ENCODE measurements around the gene MIOX. TPM values are rescaled to one million over a fixed set of nuclear protein-coding genes. Genes with fewer than 3 reads are reported as not detected.
A peak's percentile ranks its signal among the peaks of the same experiment; 100 is the strongest.

MIOX gene
- total RNA-seq, 3 donors from 2014 or later = 0.30 TPM; not detected in 2

DNA sequence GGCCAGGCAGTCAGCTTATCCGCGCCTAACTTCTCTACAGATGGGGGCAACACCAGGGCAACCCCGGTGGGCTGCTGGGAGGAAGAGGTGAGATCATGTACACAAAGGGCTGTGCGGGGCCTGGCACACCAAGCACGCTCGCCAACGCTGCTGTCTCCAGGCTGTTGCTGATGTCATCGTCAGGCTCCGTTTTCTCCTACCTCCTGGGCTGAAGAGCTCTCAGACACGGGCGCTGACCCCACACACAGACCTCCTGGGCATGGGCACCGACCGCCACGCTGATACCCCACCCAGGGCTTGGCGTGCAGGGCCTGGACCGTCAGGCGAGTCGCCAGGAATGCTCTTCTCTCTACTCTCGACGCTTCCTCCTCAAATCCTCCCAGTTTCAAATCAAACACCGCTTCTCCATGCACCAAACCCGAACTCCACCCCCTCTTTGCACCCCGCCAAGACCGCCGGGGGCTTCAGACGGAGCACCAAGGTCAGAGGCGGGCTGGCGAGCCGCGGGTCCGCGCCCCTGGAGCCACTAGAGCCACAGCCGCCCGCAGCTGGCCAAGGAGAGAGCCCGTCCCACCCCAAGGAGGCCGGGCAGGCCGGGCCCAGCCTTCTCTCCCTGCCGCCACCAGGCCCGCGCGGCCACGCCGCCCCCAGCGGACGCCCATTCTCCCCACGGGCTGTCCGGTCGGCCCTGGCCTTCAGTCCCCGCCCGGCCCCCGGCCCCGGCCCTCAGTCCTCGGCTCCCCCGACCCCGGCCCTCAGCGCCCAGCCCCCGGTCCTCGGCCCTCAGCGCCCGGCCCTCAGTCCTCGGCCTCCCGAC lies 12.6 kb upstream of the MIOX start:
- no peaks in the 10 kb centered on the region for H3K27me3 Mint-ChIP-seq (ENCODE audit: low read depth)
- peaks cover 5% of the 10 kb centered on the region for H3K36me3 Mint-ChIP-seq (ENCODE audit: insufficient read depth)
- H3K9me3 Mint-ChIP-seq = no peaks in the 10 kb centered on the region
- H3K4me1 Mint-ChIP-seq (ENCODE audit: low read depth) = peaks cover 53% of the 10 kb centered on the region
- peak; percentile 11 to 13 for ATAC-seq
- peak overlapping the region; percentile 92 for H3K4me3 Mint-ChIP-seq
- DNase-seq = no peak

- Mint-ChIP-seq H3K4me1 (ENCODE audit: low read depth) (peaks cover 44% of the 10 kb centered on the region), H3K4me3 (peak within 1 kb of the TSS; percentile 92), H3K9me3 (no peaks in the 10 kb centered on the region), H3K27me3 (ENCODE audit: low read depth) (peaks cover 2% of the 10 kb centered on the region), H3K36me3 (ENCODE audit: insufficient read depth) (peaks cover 5% of the 10 kb centered on the region)
- peak; percentile 82 for DNase-seq
- ATAC-seq = peak; percentile 84 to 85
Measured at GRCh38 chr22:50474710-50475651, 11.7 kb upstream of the MIOX start, which contains the start of gene SBF1. Gene SBF1, minus strand, starts transcription at chr22:50475035. Its CDS starts 195 bp downstream, at chr22:50474840.

DNA sequence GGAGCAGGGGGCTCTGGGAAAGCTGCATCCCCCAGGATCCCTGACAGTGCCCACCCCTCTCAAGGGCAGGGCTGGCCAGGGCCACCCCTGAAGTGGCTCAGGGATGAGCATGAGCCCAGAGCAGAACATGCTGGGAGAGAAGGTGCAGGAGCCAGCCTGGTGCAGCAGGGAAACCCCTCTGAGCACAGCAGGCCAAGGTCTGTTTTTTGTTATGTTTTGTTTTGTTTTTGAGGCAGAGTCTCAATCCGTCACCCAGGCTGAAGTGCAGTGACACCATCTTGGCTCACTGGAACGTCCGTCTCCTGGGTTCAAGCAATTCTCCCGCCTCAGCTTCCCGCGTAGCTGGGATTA lies 11.0 kb upstream of the MIOX start:
- Mint-ChIP-seq H3K4me1 (ENCODE audit: low read depth) (peaks cover 38% of the 10 kb centered on the region), H3K36me3 (ENCODE audit: insufficient read depth) (peaks cover 5% of the 10 kb centered on the region), H3K4me3 (peak overlapping the region; percentile 75), H3K27me3 (ENCODE audit: low read depth) (peaks cover 5% of the 10 kb centered on the region), H3K9me3 (no peaks in the 10 kb centered on the region)
- no peak for ATAC-seq
- DNase-seq = no peak

DNA sequence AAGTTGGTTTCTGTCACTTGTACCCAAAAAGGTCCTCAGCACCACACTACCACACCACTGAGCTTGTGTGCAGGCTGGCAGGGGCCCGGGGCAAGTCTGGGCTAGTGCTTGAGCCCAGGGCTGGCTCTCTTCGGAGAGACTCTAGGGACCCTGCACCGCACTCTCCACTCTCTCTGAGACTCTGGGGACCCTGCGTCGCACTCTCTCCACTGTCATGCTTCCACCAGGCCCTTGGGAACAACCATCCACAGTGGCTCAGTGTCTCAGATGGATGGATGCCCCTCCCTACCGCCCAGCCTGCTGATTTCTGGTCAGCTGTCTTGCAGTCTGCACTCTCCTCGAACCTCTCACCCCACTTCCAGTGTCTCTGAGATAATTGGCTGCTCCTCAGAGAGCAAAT lies 9.8 kb upstream of the MIOX start:
- ATAC-seq = no peak
- Mint-ChIP-seq H3K27me3 (ENCODE audit: low read depth) (peaks cover 5% of the 10 kb centered on the region), H3K9me3 (no peaks in the 10 kb centered on the region), H3K4me1 (ENCODE audit: low read depth) (peaks cover 25% of the 10 kb centered on the region), H3K4me3 (peak overlapping the region; percentile 49), H3K36me3 (ENCODE audit: insufficient read depth) (peaks cover 5% of the 10 kb centered on the region)
- DNase-seq = no peak

- DNase-seq (no peak), ATAC-seq (no peak)
- Mint-ChIP-seq H3K27me3 (ENCODE audit: low read depth) (peaks cover 5% of the 10 kb centered on the region), H3K4me1 (ENCODE audit: low read depth) (peaks cover 15% of the 10 kb centered on the region), H3K4me3 (no peak overlapping the region), H3K9me3 (no peaks in the 10 kb centered on the region), H3K36me3 (ENCODE audit: insufficient read depth) (peaks cover 5% of the 10 kb centered on the region)
Measured at GRCh38 chr22:50477923-50478322, 8.7 kb upstream of the MIOX start.

DNA sequence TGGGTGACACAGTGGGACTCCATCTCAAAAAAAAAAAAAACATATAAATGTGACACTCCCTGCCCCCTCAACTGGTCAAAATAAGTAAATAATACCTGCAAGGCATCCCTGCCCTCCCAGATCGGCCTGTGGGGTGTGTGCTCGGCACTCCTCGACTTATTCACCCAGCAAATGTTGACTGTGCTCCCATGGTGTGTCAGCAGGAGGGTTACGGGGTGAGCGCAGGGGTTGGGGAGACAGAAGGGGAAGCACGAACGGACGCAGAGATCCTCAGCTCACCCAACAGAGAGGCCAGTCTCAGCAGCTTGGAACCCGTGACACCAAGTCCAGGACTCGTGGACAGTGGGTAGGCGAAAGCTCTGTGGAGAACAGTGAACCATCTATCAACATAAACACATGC lies 6.9 kb upstream of the MIOX start:
- H3K36me3 Mint-ChIP-seq (ENCODE audit: insufficient read depth) = no peaks in the 10 kb centered on the region
- H3K4me3 Mint-ChIP-seq = peak overlapping the region; percentile 68
- ATAC-seq = no peak

DNA sequence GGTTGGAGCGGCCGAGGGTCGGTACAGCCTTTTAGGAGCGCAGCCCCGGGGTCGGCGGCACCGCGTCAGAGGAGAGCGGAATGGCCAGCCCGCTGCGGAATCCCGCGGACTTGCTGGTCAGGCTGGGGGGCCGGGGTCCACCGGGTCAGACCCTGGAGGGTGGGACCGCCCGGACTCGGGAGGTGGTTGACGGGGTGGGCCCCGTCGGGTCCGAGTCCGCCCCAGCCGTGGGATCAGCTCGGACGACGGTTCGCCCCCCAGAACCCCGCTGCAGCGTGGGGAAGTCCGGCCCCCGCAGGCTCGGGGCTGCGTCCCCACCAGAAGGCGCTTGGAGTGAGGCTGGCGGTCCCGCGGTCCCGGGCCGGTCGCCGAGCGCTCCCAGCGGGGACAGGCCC lies 5.6 kb upstream of the MIOX start:
- ATAC-seq (no peak), DNase-seq (no peak)
- Mint-ChIP-seq H3K4me3 (peak overlapping the region; percentile 68), H3K36me3 (ENCODE audit: insufficient read depth) (no peaks in the 10 kb centered on the region), H3K4me1 (ENCODE audit: low read depth) (peaks cover 2% of the 10 kb centered on the region), H3K27me3 (ENCODE audit: low read depth) (peaks cover 5% of the 10 kb centered on the region), H3K9me3 (no peaks in the 10 kb centered on the region)

More for the DNA sequence above, 6.9 kb upstream of the MIOX start:
- Mint-ChIP-seq H3K9me3 (no peaks in the 10 kb centered on the region), H3K27me3 (ENCODE audit: low read depth) (peaks cover 5% of the 10 kb centered on the region), H3K4me1 (ENCODE audit: low read depth) (peaks cover 2% of the 10 kb centered on the region)
- DNase-seq = no peak

GRCh38 chr22:50481440-50482106 lies 5.1 kb upstream of the MIOX start, which contains the start of gene ADM2:
Gene ADM2, plus strand, starts transcription at chr22:50481543. Its CDS starts 305 bp downstream, at chr22:50481848.
- peak; percentile 61 for DNase-seq
- peak within 1 kb of the TSS; percentile 78 for H3K4me3 Mint-ChIP-seq
- peaks cover 6% of the 10 kb centered on the region for H3K27me3 Mint-ChIP-seq (ENCODE audit: low read depth)
- H3K4me1 Mint-ChIP-seq (ENCODE audit: low read depth) = peaks cover 2% of the 10 kb centered on the region
- ATAC-seq = peak; percentile 84 to 87
- H3K9me3 Mint-ChIP-seq = no peaks in the 10 kb centered on the region
- H3K36me3 Mint-ChIP-seq (ENCODE audit: insufficient read depth) = no peaks in the 10 kb centered on the region

DNA sequence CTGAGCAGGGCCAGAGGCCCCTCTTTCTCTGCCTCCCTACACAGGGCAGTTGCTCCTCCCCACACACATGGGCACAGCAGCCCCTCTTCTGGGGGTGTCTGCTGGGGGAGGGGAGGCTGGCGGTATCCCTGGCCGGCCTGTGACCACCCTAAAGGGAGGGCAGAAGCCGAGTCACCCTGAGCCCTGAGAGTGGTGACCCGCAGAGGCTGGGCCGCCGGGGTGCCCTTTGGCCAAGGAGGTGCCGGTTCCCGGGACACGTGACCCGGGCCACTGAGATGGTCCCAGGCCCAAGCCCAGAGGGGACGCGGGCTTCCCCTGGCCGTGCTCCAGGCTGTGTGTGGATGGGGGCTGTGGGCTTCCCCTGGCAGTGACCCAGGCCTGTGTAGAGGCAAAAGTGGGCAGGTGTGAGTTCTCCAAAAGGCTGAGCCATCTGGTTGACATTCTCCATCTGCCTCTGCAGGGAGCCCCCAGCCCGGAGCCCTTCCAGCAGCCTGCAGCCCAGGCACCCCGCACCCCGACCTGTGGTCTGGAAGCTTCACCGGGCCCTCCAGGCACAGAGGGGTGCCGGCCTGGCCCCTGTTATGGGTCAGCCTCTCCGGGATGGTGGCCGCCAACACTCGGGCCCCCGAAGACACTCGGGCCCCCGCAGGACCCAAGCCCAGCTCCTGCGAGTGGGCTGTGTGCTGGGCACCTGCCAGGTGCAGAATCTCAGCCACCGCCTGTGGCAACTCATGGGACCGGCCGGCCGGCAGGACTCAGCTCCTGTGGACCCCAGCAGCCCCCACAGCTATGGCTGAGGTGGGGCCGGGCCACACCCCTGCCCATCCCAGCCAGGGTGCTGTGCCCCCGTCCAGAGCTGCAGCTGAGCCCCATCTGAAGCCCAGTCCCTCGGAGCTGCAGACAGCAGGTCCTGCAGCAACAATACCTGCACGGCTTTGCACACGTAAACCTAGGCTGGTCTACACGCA lies 4.3 kb upstream of the MIOX start:
- Mint-ChIP-seq H3K36me3 (ENCODE audit: insufficient read depth) (no peaks in the 10 kb centered on the region), H3K9me3 (no peaks in the 10 kb centered on the region), H3K4me1 (ENCODE audit: low read depth) (peaks cover 2% of the 10 kb centered on the region), H3K4me3 (peak overlapping the region; percentile 78), H3K27me3 (ENCODE audit: low read depth) (peaks cover 6% of the 10 kb centered on the region)
- ATAC-seq = peak in 1 of 2 donors; percentile 2
- DNase-seq = no peak

GRCh38 chr22:50483106-50483505 lies 3.6 kb upstream of the MIOX start:
- peaks cover 2% of the 10 kb centered on the region for H3K4me1 Mint-ChIP-seq (ENCODE audit: low read depth)
- H3K9me3 Mint-ChIP-seq = no peaks in the 10 kb centered on the region
- H3K36me3 Mint-ChIP-seq (ENCODE audit: insufficient read depth) = no peaks in the 10 kb centered on the region
- peaks cover 6% of the 10 kb centered on the region for H3K27me3 Mint-ChIP-seq (ENCODE audit: low read depth)
- no peak for ATAC-seq
- DNase-seq = no peak
- peak overlapping the region; percentile 35 for H3K4me3 Mint-ChIP-seq

DNA sequence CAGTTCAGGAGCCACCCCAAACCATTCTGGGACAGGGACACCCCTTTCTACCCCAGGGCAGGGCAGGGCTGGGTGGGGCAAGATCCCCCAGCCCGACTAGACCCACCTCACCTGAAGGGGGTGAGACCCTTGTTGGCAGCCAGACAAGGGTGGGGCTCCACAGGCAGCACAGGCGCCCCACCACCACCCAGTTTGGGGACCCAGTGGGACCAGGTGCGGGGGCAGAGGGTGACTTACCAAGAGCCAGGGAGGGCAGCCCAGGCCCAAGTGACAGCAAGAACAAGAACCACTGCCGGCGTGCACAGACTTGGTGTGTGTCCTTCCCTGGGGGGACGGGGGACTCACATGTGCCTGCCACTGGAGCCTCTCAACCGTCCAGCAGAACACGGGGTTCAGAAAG lies 3.1 kb upstream of the MIOX start:
- Mint-ChIP-seq H3K9me3 (no peaks in the 10 kb centered on the region), H3K36me3 (ENCODE audit: insufficient read depth) (no peaks in the 10 kb centered on the region), H3K4me1 (ENCODE audit: low read depth) (peaks cover 2% of the 10 kb centered on the region), H3K27me3 (ENCODE audit: low read depth) (peaks cover 6% of the 10 kb centered on the region), H3K4me3 (peak overlapping the region; percentile 19)
- ATAC-seq (no peak), DNase-seq (no peak)

DNA sequence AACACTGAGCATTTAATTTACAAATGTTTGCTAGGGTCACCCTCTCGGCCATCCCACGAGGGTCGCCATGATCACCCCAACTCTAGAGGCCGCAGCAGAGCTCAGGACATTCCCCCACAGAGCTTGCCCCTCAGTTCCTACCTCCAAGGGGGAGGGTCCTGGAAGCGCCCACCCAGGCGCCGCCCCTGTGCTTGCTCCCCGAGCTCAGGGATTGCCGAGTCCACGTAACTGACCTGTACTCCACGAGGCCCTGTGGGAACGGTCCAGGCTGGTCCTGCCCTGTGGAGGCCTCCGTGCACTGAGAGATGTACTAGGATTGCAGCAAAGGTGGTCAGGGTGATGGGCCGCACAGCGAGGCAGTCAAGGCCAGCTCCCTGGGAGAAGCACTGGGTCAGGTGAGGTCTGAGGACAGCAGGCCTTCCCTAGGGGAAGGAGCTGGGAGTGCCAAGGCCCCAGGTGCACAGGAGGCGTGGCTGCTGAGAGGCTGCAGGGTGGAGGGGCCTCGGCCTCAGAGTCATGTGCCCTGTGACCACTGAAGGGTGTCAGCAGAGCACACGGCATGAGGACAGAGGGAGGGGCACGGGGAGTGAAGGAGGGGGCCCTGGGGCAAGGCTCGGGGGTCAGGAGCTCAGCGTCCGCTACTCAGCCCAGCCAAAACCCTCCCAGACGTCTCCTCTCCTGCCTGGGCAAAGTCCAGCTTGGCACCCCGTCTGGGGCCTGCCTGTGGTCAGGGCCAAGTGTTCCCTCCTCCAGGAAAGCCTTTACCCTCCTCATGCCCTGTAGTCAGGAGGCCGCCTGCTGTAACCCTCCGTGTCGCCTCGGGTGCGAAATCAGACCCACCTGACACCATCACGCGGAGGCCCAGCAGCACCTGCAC lies 2.4 kb upstream of the MIOX start:
- peak overlapping the region; percentile 19 for H3K4me3 Mint-ChIP-seq
- H3K9me3 Mint-ChIP-seq = no peaks in the 10 kb centered on the region
- ATAC-seq (no peak), DNase-seq (no peak)
- peaks cover 6% of the 10 kb centered on the region for H3K27me3 Mint-ChIP-seq (ENCODE audit: low read depth)
- H3K4me1 Mint-ChIP-seq (ENCODE audit: low read depth) = peaks cover 2% of the 10 kb centered on the region
- H3K36me3 Mint-ChIP-seq (ENCODE audit: insufficient read depth) = no peaks in the 10 kb centered on the region

Data from activated T-cell treated with anti-CD3 and anti-CD28 coated beads, Interleukin-2, amount 50 U/mL, for 4 hours (primary cell).